Mesothelial cell of epicardium (in vitro differentiated cells): ENCODE results near the gene NLN. TPM values are rescaled to one million over a fixed set of nuclear protein-coding genes. Genes with fewer than 3 reads are reported as not detected.
A peak's percentile ranks its signal among the peaks of the same experiment; 100 is the strongest.
"Not testable (repeated sequence)": the region's sequence is repeated elsewhere in the genome, so short reads cannot be mapped to it uniquely, and the experiment has no call there.

ENCODE experiments used
- DNase-seq, 2 experiments: peaks; one replicate each; pipeline ENCODE4 v3.0.0; 2021; ENCODE audit warnings: low spot score in 2 of 2; ENCODE audit not compliant: unreplicated experiment in 2 of 2
- H3K27ac Mint-ChIP-seq: 2 replicates; pipeline ENCODE4 v1.8.0; 2021; ENCODE audit warnings: mixed read lengths
- H3K27me3 Mint-ChIP-seq: 2 replicates; pipeline ENCODE4 v1.8.0; 2021; ENCODE audit warnings: low read depth, mixed read lengths
- H3K36me3 Mint-ChIP-seq: 2 replicates; pipeline ENCODE4 v1.8.0; 2021; ENCODE audit warnings: mixed read lengths
- H3K4me1 Mint-ChIP-seq: 2 replicates; pipeline ENCODE4 v1.8.0; 2021; ENCODE audit warnings: mixed read lengths
- H3K4me3 Mint-ChIP-seq: 2 replicates; pipeline ENCODE4 v1.8.0; 2021; ENCODE audit warnings: mild to moderate bottlenecking, moderate library complexity, mixed read lengths
- H3K9me3 Mint-ChIP-seq: 2 replicates; pipeline ENCODE4 v1.8.0; 2021; ENCODE audit warnings: mixed read lengths
- CTCF ChIP-seq: fragments of 200-600 bp; sonication (generic); IDR thresholded peaks from one replicate; pipeline ENCODE4 v1.5.0; 2021; ENCODE audit warnings: antibody characterized with exemption; ENCODE audit not compliant: unreplicated experiment
- total RNA-seq: library from RNA; stranded (reverse); gene quantifications from 3 replicates; pipeline ENCODE4 v1.2.1, GENCODE V29; 2021

Gene NLN
- total RNA-seq, 1 donor from 2014 or later = 42.8 TPM

DNA sequence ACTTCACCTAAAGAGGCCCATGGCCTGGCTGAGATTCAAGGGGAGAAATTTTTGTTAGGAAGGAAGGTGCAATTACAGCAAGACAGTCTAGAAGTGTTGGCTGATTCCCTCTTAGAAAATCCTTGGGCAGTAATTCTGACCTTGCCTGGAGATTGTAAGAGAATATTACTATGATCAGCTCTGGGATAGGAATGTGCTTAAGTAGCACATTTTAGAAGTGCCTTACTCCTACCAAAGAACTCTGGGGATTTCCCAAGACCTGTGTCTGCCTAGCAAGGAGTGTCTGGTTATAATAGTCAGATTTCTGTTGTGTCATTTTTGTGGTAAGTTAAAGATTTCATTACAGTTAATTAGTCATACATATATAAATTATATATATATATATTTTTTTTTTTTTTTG is 52.3 kb downstream of the NLN start:
- no peak for TF ChIP-seq CTCF
- no peaks in the 10 kb centered on the region for H3K9me3 Mint-ChIP-seq
- peaks cover 10% of the 10 kb centered on the region for H3K4me1 Mint-ChIP-seq
- peaks cover 12% of the 10 kb centered on the region for H3K36me3 Mint-ChIP-seq
- DNase-seq = no peak
- no peak overlapping the region for H3K4me3 Mint-ChIP-seq
- H3K27me3 Mint-ChIP-seq = no peaks in the 10 kb centered on the region
- H3K27ac Mint-ChIP-seq = no peak overlapping the region

DNA sequence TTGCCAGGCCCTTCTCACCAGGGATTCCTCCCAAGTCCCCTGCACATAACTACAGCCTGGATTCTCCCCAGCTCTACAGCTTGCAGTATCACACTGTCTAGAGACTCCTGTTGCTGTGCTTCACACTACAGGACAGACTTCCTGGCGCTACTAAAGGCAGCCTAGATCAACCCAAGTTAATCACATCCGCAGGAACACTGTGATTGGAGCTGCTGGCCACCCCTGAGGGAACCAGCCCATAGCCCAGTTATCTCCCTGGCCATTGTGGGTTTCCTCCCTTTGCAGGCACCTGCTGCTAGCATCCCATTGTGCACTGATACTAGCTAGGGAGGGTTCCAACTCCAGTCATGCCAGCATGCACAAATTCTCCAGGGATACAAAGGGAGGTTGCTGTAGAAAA is 53.5 kb downstream of the NLN start:
- TF ChIP-seq CTCF = no peak
- Mint-ChIP-seq H3K27me3 (no peaks in the 10 kb centered on the region), H3K4me3 (no peak overlapping the region), H3K4me1 (peaks cover 10% of the 10 kb centered on the region), H3K27ac (no peak overlapping the region), H3K36me3 (peaks cover 16% of the 10 kb centered on the region), H3K9me3 (no peaks in the 10 kb centered on the region)
- DNase-seq = no peak

- H3K27ac Mint-ChIP-seq = no peak overlapping the region
Measured at GRCh38 chr5:65776441-65777141, 54.6 kb downstream of the NLN start.

DNA sequence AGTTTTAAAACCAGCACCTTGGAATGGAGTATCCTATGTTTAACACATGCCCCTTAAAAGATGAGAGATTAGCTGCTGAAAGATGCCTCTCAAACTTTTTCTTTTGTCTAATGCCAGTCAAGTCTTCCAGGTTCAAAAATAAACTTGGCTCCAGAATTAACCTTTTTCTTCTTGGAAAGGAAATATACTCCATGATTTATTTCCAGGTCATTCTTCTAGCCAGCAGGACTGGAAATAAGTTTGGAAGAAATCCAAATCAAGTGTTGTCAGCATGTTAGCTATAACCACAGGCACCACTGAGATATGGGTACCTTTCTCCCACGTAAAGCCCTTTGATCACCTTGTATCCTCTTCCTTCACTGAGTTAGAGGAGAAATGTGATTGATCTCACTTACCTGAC is 56.1 kb downstream of the NLN start:
- peak overlapping the region; percentile 7 for H3K27ac Mint-ChIP-seq
- peaks cover 30% of the 10 kb centered on the region for H3K36me3 Mint-ChIP-seq
- no peak for DNase-seq
- H3K9me3 Mint-ChIP-seq = no peaks in the 10 kb centered on the region
- H3K27me3 Mint-ChIP-seq = no peaks in the 10 kb centered on the region
- H3K4me1 Mint-ChIP-seq = peaks cover 10% of the 10 kb centered on the region
- H3K4me3 Mint-ChIP-seq = no peak overlapping the region
- no peak for TF ChIP-seq CTCF

More at GRCh38 chr5:65776441-65777141, 54.6 kb downstream of the NLN start:
- H3K4me1 Mint-ChIP-seq = peaks cover 10% of the 10 kb centered on the region
- H3K9me3 Mint-ChIP-seq = no peaks in the 10 kb centered on the region
- DNase-seq = no peak
- no peaks in the 10 kb centered on the region for H3K27me3 Mint-ChIP-seq
- no peak overlapping the region for H3K4me3 Mint-ChIP-seq
- TF ChIP-seq CTCF = no peak
- H3K36me3 Mint-ChIP-seq = peaks cover 21% of the 10 kb centered on the region

DNA sequence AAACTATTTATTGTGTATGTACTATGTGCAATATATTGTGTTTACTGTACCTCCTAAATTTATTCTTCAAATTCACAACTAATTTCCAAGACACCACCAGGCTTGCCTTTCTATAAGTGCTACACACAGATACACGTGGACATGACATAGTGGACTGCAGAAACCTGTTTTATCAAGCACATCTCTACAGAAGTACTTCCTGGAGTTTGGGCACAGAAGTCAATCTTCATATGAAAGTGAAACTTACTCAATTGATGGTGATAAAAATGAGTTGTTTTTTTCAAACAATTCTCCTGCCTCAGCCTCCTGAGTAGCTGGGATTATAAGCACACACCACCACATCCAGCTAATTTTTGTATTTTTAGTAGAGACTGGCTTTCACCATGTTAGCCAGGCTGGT is 57.6 kb downstream of the NLN start:
- H3K27me3 Mint-ChIP-seq = no peaks in the 10 kb centered on the region
- DNase-seq = no peak
- TF ChIP-seq CTCF = no peak
- peaks cover 34% of the 10 kb centered on the region for H3K36me3 Mint-ChIP-seq
- no peak overlapping the region for H3K4me3 Mint-ChIP-seq
- no peaks in the 10 kb centered on the region for H3K9me3 Mint-ChIP-seq
- peaks cover 7% of the 10 kb centered on the region for H3K4me1 Mint-ChIP-seq
- no peak overlapping the region for H3K27ac Mint-ChIP-seq

- H3K4me1 Mint-ChIP-seq, H3K4me3 Mint-ChIP-seq, H3K9me3 Mint-ChIP-seq, DNase-seq, H3K27me3 Mint-ChIP-seq, H3K27ac Mint-ChIP-seq: not testable (repeated sequence)
- peaks cover 27% of the 10 kb centered on the region for H3K36me3 Mint-ChIP-seq
Measured at GRCh38 chr5:65788296-65788695, 66.3 kb downstream of the NLN start.
